ENCODE data around the gene TIA1.
"Not testable (repeated sequence)": the region's sequence is repeated elsewhere in the genome, so short reads cannot be mapped to it uniquely, and the experiment has no call there.

TIA1 gene, protein sequence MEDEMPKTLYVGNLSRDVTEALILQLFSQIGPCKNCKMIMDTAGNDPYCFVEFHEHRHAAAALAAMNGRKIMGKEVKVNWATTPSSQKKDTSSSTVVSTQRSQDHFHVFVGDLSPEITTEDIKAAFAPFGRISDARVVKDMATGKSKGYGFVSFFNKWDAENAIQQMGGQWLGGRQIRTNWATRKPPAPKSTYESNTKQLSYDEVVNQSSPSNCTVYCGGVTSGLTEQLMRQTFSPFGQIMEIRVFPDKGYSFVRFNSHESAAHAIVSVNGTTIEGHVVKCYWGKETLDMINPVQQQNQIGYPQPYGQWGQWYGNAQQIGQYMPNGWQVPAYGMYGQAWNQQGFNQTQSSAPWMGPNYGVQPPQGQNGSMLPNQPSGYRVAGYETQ

DNA sequence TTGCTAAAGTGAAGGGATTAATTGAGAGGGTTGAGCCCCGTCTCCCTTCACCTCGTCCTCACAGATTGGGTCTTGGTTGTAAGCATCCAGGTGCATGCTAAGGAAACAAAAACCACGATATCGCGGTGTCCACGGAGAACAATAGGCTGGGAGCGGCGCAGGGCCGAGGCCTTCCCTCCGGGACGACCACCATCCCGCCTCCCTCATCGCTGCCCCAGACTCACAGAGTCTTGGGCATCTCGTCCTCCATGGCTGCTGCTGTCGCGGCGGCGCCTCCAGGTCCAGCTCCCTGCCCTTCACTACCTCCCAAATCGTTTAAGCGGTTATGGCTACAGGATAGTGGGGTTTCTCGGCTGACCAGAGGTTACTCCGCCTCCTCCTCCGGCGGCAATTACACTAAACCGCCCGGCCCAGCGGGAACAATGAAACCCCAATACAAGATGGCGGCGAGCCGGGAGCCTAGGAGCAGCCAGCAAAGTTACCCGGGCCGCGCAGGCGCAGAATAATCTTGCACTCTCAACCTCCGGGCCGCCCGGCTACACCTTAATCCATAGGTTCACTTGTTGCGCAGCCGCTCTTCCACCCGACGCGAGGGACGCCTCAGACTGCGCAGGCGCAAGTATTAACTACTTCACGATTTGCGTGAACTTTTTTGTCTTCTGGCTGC is at the start of gene TIA1:
Gene TIA1 (minus strand): TSS at position 448 of the 667 bp plus-strand sequence. CDS start 198 bp downstream, at position 250.
- DNase-seq (ENCODE audit: extremely low read depth in 1 of 2, low read depth in 1 of 2): peak; percentile 95 to 97

DNA sequence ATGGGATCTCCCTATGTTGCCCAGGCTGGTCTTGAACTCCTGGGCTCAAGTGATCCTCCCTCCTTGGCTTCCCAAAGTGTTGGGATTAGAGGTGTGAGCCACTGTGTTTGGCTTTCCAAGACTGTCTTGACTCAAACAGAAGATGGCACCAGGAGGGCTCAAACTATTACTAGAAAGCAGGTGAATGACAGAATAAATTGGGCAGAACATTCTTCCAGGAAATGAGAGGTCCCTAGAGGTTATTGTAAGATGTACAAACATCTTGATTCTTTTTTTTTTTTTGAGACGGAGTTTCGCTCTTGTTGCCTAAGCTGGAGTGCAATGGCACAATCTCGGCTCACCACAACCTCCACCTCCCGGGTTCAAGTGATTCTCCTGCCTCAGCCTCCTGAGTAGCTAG is 49.4 kb upstream of the TIA1 start:
- not testable (repeated sequence) for DNase-seq (ENCODE audit: extremely low read depth in 1 of 2, low read depth in 1 of 2)

DNA sequence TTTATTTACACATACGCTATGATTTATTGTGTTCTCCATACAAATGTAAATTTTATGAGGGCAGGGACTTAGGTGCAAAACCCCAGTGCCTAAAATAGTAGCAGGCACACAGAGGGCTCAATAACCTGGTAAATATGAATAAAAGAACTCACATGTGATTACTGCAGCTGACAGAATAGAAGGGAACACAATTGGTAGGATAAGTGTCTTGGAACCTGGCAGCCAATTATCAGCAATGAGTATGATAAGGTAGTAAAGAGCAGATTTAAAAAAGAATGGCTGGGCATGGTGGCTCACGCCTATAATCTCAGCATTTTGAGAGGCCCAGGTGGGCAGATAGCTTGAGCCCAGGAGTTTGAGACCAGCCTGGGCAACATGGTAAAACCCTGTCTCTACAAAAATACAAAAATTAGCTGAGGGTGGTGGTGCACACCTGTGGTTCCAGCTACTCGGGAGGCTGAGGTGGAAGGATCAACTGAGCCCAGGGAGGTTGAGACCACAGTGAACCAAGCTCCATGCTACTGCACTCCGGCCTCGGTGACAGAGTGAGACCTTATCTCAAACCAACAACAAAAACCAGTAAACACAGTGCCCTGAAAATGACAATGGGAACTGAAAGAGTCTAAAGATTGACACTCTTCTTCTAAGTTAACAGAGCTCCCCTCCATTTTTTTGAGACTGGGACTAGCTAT is 35.2 kb upstream of the TIA1 start:
- DNase-seq (ENCODE audit: extremely low read depth in 1 of 2, low read depth in 1 of 2): no peak

DNA sequence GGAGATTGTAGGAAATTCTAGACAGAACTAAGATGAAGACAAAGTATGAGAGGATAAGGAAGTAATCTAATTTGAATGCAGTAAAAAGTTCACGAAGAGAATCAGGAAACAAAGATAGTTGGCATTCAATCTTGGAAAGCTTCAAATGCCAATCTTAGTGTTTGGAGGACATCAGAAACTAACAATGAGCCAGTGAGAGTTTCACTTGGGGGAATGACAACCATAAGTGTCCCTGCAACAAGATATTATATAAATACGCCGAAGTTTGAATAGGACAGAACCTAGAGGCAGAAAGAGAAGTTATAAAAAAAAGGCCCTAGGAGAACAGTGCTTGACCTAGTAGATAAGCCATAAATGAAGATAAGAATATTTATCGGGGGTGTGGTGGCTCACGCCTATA is 34.0 kb upstream of the TIA1 start:
- DNase-seq (ENCODE audit: extremely low read depth in 1 of 2, low read depth in 1 of 2): no peak

DNA sequence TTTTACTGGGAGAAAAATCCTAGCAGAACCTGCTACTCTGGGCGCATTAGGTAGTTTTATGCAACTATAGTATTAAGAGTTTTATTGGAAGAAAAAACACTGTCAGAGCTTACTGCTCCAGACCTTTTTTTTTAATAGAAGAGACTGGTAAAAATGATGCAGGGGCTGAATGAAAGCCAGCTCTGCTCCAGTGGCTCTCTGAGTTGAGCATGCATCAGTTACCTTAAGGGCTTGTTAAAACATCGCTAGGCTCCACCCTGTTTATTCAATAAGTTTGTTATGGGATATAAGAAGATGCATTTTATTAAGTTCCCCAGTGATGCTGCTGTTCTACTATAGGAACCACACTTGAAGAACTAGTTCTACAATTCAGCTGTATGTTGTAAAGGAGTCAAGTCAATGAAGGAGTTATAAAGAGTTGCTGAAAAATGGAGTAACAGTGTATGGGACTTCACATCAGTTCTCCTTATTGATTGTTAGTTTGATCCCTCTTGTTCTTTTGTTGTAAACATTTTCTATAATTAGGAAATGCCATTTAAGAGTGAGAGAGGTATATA is 31.9 kb upstream of the TIA1 start:
- no peak for DNase-seq (ENCODE audit: extremely low read depth in 1 of 2, low read depth in 1 of 2)

DNA sequence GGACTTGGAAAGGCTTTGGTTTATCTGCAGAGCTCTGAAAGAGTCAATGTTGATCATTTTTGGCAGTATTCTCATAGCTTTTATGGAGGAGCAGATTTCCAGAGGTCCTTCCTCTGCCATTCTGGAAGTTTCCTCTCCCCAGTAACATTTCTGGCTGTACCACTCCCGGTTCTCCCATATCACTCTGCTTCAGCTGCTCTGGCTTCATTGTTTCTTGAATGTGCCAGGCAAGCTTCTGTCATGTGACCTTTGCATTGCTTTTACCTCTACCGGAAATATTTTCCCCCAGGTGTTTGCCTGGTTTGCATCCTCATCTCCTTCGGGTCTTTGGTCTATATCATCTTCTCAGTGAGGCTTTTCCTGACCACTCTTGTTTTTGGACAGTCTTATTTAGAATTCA is 21.9 kb upstream of the TIA1 start:
- no peak for DNase-seq (ENCODE audit: extremely low read depth in 1 of 2, low read depth in 1 of 2)

DNA sequence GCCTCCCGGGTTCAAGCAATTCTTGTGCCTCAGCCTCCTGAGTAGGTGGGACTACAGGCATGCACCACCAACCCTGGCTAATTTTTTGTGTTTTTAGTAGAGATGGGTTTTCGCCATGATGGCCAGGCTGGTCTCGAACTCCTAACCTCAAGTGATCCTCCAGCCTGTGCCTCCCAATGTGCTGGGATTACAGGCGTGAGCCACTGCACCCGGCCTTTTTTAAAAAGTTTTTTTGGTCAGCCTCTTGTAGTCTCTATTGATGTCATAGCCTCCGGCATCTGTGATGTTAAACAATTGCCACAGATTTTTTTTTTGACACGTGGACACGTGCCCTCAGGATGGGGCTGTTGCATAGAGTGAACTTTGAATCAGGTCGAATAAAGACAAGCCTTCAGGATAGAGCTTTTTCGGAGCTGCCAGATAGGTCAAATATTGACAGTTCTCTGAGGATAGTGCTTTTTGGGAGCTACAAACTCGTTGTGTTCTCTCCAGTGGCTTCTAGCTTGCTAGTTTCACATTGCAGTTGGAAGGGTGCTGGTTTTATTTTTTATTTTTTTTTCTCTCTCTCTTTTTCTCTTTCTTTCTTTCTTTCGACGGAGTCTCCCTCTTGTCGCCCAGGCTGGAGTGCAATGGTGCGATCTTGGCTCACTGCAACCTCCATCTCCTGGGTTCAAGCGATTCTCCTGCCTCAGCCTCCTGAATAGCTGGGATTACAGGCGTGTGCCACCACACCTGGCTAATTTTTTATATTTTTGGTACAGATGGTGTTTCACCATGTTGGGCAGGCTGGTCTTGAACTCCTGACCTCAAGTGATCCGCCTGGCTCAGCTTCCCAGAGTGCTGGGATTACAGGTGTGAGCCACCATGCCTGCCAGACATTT is 21.2 kb upstream of the TIA1 start:
- not testable (repeated sequence) for DNase-seq (ENCODE audit: extremely low read depth in 1 of 2, low read depth in 1 of 2)

DNA sequence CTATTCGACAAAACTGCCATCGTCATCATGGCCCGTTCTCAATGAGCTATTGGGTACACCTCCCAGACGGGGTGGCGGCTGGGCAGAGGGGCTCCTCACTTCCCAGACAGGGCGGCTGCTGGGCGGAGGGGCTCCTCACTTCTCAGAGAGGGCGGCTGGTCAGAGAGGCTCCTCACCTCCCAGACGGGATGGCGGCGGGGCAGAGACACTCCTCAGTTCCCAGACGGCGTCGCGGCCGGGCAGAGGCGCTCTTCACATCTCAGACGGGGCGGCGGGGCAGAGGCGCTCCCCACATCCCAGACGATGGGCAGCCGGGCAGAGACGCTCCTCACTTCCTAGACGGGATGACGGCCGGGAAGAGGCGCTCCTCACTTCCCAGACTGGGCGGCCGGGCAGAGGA is 18.5 kb upstream of the TIA1 start:
- DNase-seq (ENCODE audit: extremely low read depth in 1 of 2, low read depth in 1 of 2): not testable (repeated sequence)

DNA sequence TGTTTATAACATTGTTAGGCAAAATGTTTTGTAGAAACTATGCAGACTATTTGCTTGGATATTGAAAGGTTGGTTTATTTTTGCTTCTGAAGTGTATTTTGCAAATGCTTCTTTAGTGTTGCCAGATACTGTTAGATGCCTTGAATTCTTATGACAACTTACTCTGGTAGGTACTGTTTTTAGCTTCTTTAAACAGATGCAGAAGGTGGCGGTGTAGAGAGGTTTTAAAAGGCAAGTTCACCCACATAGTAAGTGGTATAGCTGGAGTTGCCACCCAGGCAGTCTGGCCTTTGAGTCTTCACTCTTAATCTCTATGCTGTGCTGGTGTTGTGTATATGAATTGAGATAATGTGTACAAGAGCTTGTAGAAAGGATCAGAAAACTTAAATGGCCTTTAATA is 13.1 kb upstream of the TIA1 start:
- DNase-seq (ENCODE audit: extremely low read depth in 1 of 2, low read depth in 1 of 2): no peak

DNA sequence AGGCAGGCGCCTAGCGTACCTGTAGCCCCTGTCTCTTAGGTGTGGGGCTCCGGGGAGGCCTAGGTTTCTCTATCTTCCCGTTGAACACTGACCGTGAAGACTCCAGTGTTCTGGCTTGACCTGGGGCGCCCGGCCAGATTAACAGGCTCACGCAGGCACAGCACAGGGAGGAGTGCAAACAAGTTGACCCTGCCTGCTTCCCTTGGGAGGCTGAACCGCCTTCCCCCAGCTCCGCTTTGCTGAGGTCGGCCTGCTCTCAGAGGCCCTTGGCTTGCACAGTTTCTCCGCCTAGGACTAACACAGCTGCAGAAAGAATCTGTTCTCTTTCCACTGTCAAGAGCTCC is 10.1 kb upstream of the TIA1 start:
- no peak for DNase-seq (ENCODE audit: extremely low read depth in 1 of 2, low read depth in 1 of 2)

DNA sequence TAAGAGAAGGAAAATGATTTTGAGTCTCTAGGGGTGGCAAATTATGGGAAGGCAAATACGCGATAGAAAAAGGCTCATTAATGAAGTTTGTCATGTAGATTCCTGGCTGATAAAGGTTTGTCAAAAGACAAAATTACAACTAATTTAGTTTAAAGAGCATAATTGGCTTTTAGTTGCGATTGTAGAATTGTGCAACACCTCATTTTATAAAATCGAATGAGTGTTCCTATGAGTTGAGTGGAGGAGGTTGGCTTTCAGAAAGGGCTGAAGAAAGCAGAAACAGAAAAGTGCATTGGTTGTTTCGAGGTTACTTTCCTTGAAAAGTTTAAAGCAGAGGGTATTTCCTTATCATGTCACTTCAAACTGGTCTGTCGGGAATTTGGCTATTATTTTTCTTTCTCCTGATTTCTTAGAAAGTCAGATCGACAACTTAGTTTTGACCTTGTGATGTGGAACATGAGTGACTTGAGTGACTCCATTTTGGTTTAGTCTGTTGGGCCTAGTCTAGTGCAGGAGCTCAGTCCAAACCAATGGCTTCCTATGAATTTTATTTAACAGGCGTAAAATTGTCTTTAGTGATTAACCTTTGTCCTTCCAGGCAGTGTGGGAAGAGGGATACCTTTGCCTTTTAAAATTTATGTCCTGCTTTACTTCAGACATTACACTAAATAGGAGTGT is 7.3 kb upstream of the TIA1 start:
- no peak for DNase-seq (ENCODE audit: extremely low read depth in 1 of 2, low read depth in 1 of 2)

DNA sequence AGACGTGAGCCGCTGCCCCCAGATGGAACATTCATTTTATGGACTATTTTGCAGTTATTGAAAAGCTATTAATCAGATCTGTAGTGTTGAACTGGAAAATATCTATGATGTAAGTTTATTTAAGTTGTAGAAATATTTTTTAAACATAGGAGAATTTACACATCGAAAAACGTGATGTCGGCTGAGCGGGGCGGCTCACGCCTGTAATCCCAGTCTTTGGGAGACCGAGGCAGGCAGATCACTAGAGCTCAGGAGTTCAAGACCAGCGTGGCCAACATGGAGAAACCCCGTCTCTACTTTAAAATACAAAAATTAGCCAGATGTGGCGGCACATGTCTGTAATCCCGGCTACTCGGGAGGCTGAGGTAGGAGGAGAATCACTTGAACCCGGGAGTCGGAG is 2.0 kb upstream of the TIA1 start:
- DNase-seq (ENCODE audit: extremely low read depth in 1 of 2, low read depth in 1 of 2): no peak

DNA sequence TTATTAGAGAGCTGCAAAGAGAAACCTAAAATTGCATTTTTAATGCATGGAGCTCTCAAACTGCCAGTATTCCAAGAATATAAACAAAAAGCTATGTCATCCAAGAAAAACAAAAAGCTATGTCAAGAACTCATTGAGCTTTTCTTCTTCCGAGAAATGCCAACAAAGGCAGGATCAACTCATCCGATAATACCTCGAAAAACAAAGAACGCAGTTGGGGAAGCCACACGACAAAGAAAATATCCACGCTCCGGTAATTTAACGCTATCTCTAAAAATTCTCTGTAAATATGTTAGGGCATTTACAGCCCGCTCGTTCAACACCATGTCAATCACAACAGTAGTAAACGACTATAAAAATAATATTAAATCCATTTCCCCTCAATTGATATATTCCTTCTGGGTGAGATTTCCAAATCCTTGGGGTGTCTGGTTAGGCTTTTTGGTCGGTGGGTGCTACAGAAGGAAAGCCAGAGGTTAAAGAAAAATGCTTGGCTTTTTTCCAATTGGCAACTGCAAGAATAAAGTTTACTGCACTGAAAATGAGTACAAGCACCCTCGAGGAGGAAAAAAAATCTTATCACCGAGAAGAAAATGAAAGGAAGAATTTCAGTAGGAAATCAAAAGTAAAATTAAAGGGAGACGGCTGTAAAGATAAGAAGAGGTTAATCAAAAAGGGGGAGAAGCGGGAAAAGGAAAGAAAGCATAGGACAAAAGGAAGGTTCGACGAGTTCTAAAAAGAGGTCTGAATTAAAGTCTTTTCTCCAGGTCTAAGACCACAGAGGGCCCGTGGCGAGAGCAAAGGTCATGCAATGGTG is 856 bp downstream of the TIA1 start:
- no peak for DNase-seq (ENCODE audit: extremely low read depth in 1 of 2, low read depth in 1 of 2)

DNA sequence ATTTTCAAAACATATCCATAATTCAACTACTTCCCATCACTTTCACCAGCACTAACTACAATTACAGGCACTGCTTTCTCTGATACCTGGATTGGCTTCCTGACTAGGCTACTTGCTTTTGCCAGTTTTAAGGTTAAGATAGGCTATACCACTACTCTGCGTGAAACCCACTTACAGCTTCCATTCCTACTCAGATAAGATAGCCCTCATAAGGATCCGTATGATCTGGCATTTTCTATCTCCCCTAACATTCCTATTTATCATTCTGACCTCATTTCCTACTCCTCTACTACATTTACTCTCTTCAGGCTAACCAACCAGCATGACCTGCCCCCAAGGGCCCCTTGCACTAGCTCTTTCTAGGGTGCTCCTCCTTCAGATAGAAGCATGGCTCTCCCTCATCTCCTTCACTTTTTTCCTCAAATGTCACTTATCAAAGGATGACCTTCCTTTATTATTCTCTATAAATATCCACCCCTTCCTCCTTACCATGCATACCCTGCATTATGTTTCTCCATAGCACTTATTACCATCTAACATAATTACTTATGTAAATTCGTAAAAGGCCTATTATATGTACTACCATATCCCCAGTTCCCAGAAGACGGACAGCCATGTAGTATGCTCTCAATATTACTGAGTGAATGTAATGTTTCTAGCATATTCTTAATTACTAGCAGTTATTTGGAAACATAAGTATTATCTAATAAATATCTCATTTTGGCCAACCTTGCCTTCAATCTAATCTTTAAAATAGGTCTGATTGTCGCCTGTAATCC is 4.4 kb downstream of the TIA1 start:
- DNase-seq (ENCODE audit: extremely low read depth in 1 of 2, low read depth in 1 of 2): no peak

DNA sequence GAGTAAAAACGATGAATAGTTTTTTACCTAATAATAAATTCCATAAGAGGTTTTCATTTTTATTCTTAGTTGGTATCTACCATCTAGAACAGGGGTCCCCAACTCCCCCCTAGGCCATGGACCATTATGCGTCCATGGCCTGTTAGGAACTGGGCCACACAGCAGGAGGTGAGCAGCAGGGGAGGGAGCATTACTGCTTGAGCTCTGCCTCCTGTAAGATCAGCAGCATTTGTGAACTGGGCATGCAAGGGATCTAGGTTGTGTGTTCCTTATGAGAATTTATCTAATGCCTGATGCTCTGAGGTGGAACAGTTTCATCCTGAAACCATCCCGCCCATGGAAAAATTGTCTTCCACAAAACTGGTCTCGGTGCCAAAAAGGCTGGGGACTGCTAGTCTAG is 5.9 kb downstream of the TIA1 start:
- DNase-seq (ENCODE audit: extremely low read depth in 1 of 2, low read depth in 1 of 2): no peak

DNA sequence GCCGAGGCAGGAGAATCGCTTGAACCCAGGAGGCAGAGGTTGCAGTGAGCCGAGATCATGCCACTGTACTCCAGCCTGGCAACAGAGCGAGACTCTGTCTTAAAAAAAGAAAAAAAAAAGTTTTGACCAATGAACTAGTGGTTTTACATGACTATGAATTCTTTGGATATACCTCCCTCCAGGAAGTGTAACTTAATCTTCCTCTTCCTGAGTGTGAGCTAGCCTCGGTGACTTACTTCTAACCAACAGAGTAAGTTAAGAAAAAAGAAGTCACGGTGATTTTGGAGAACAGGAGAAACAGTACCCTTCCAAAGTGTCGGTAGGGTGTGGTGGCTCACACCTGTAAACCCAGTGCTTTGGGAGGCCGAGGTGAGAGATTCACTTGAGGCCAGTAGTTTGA is 7.1 kb downstream of the TIA1 start:
- DNase-seq (ENCODE audit: extremely low read depth in 1 of 2, low read depth in 1 of 2): no peak

DNA sequence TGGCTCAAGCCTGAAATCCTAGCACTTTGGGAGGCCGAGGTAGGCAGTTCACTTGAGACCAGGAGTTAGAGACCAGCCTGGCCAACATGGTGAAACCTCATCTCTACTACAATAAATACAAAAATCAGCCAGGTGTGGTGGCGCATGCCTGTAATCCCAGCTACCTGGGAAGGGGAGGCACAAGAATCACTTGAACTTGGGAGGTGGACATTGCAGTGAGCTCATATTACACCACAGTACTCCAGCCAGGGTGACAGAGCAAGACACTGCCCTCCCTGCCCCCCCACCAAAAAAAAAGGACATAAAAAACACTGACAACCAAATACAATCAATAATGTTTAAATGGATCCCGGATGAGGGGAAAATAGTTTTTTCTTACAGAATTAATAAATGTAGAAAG is 7.8 kb downstream of the TIA1 start:
- DNase-seq (ENCODE audit: extremely low read depth in 1 of 2, low read depth in 1 of 2): no peak

DNA sequence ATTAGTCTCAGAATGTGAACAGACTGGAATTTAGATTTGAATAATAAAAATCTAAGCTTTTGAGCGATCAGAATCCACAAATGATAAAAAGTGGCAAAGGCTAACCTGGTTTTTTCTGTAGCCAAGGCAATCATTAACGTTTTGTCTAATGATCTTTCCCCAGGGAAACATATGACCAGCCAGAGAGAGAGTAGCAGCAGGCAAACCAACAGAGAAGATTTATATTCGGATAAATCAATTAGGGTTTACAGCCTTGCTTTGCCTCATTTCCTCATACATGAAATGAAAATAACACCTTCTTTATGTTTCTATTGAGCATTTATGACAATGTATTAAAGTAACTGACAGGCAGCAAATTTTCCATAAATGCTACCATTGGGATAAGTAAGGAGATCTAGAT is 14.5 kb downstream of the TIA1 start:
- no peak for DNase-seq (ENCODE audit: extremely low read depth in 1 of 2, low read depth in 1 of 2)

DNA sequence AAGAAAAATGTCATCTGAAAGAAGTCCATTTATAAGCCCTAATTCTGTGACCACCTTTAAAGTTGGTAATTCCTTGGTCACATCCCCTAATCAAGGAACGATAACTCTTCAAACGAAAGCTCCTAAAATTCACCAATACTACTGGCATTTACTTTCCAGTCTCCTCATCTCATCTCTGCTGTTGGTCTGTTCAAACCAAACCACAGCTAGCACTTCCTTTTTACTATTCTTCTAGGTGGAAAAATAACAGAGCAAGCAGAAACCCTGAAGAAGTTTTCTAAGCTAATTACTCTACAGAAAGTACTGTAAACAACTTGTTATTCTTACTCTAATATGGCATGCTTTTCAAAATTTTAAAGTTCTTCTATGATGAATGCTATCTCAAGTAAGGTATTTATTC is 21.6 kb downstream of the TIA1 start:
- DNase-seq (ENCODE audit: extremely low read depth in 1 of 2, low read depth in 1 of 2): no peak

Data from stimulated activated CD8-positive, alpha-beta memory T cell treated with anti-CD3 and anti-CD28 coated beads, Interleukin-7, amount 100 ng/mL, for 48 hours (primary cell).